Ascending aorta (tissue), 2 donors: Measurements from ENCODE around the gene ACOT11. TPM values are rescaled to one million over a fixed set of nuclear protein-coding genes. Genes with fewer than 3 reads are reported as not detected.

Experiments used
- DNase-seq, 2 donors: peaks; one replicate each; pipeline ENCODE4 v3.0.0-alpha.2; 2019; ENCODE audit warnings: low spot score in 2 of 2
- H3K27ac ChIP-seq, 2 donors: fragments of 200-600 bp; sonication (generic); one replicate each; pipeline ENCODE4 v1.5.1; 2016 to 2017; ENCODE audit warnings: mild to moderate bottlenecking in 1 of 2
- H3K27me3 ChIP-seq: fragments of 200-600 bp; sonication (generic); one replicate; pipeline ENCODE4 v1.5.1; 2017
- H3K36me3 ChIP-seq, 2 donors: fragments of 200-600 bp; sonication (generic); one replicate each; pipeline ENCODE4 v1.5.1; 2016
- H3K4me1 ChIP-seq, 2 donors: fragments of 200-600 bp; sonication (generic); one replicate each; pipeline ENCODE4 v1.5.1; 2016 to 2017; ENCODE audit warnings: mild to moderate bottlenecking in 1 of 2
- H3K4me3 ChIP-seq, 2 donors: fragments of 200-600 bp; sonication (generic); one replicate each; pipeline ENCODE4 v1.5.1; 2016 to 2017; ENCODE audit warnings: mild to moderate bottlenecking in 1 of 2
- H3K9me3 ChIP-seq, 2 donors: fragments of 200-600 bp; sonication (generic); one replicate each; pipeline ENCODE4 v1.5.1; 2016
- CTCF ChIP-seq, 3 experiments: fragments of 200-600 bp in 2 of 3; fragments of 450-650 bp in 1 of 3; sonication (generic) in 2 of 3; IDR thresholded peaks; one replicate each; pipeline ENCODE4 v1.5.1; 2016 to 2019; ENCODE audit warnings: antibody characterized with exemption in 3 of 3, mild to moderate bottlenecking in 1 of 3, moderate library complexity in 1 of 3
- intact Hi-C: fragments of 100-400 bp; cut with DNase I; formaldehyde crosslinking; loops from one replicate; pipeline ENCODE4 v1.15.1; 2023
- total RNA-seq: library from RNA; depleted of rRNA; stranded (reverse); fragments of >200 nt; gene quantifications from one replicate; pipeline ENCODE4 v1.1.0, GENCODE V29; 2016

The ACOT11 gene
- total RNA-seq, 1 donor from 2014 or later: 30.4 TPM

GRCh38 chr1:54606096-54606989 is 58.3 kb downstream of the ACOT11 start:
- Histone ChIP-seq H3K27ac (no peak overlapping the region), H3K4me3 (no peak overlapping the region), H3K9me3 (no peaks in the 10 kb centered on the region), H3K4me1 (peaks cover 0 to 5% of the 10 kb centered on the region in 2 donors), H3K36me3 (peaks cover 8 to 40% of the 10 kb centered on the region in 2 donors), H3K27me3 (no peaks in the 10 kb centered on the region)
- no peak for DNase-seq
- no peak for TF ChIP-seq CTCF (IDR thresholded peaks at IDR 0.05)
- intact Hi-C loops: no loop called here

- DNase-seq: no peak
- peaks cover 8 to 33% of the 10 kb centered on the region in 2 donors for H3K36me3 ChIP-seq
- peaks cover 0 to 5% of the 10 kb centered on the region in 2 donors for H3K4me1 ChIP-seq
- no peak overlapping the region for H3K27ac ChIP-seq
- TF ChIP-seq CTCF (IDR thresholded peaks at IDR 0.05): no peak
- H3K9me3 ChIP-seq: no peaks in the 10 kb centered on the region
- no peak overlapping the region for H3K4me3 ChIP-seq
- no peaks in the 10 kb centered on the region for H3K27me3 ChIP-seq
- intact Hi-C loops: no loop called here
These were observed 58.9 kb downstream of the ACOT11 start for GRCh38 chr1:54606990-54607325.

- H3K9me3 ChIP-seq: no peaks in the 10 kb centered on the region
- peaks cover 8 to 31% of the 10 kb centered on the region in 2 donors for H3K36me3 ChIP-seq
- H3K4me3 ChIP-seq: no peak overlapping the region
- no peak for TF ChIP-seq CTCF (IDR thresholded peaks at IDR 0.05)
- no peak overlapping the region for H3K27ac ChIP-seq
- DNase-seq: no peak
- intact Hi-C loops: no loop called here
- H3K4me1 ChIP-seq: peaks cover 0 to 5% of the 10 kb centered on the region in 2 donors
- H3K27me3 ChIP-seq: no peaks in the 10 kb centered on the region
These were observed 60.0 kb downstream of the ACOT11 start for GRCh38 chr1:54607821-54608565.

GRCh38 chr1:54608566-54609230 is 60.7 kb downstream of the ACOT11 start:
- Histone ChIP-seq H3K27ac (peak overlapping the region; percentile 2 to 21), H3K36me3 (peaks cover 8 to 27% of the 10 kb centered on the region in 2 donors), H3K27me3 (no peaks in the 10 kb centered on the region), H3K4me3 (no peak overlapping the region), H3K9me3 (no peaks in the 10 kb centered on the region), H3K4me1 (peaks cover 0 to 5% of the 10 kb centered on the region in 2 donors)
- TF ChIP-seq CTCF (IDR thresholded peaks at IDR 0.05): no peak
- intact Hi-C loops: no loop called here
- DNase-seq: peak in 1 of 2 donors; percentile 49

- peaks cover 7 to 21% of the 10 kb centered on the region in 2 donors for H3K36me3 ChIP-seq
- peak in 1 of 2 donors; percentile 61 for DNase-seq
These were observed 61.4 kb downstream of the ACOT11 start for GRCh38 chr1:54609301-54609921.

More at GRCh38 chr1:54609301-54609921, 61.4 kb downstream of the ACOT11 start:
- H3K27ac ChIP-seq: peak overlapping the region; percentile 2 to 21
- peaks cover 0 to 5% of the 10 kb centered on the region in 2 donors for H3K4me1 ChIP-seq
- no peak for TF ChIP-seq CTCF (IDR thresholded peaks at IDR 0.05)
- intact Hi-C loops: no loop called here
- no peaks in the 10 kb centered on the region for H3K27me3 ChIP-seq
- H3K9me3 ChIP-seq: no peaks in the 10 kb centered on the region
- no peak overlapping the region for H3K4me3 ChIP-seq
